Stimulated activated CD8-positive, alpha-beta memory T cell treated with anti-CD3 and anti-CD28 coated beads, Interleukin-4, amount 100 ng/mL, for 1 hour (primary cell): ENCODE measurements around the gene AFF4.
"Not testable (repeated sequence)": the region's sequence is repeated elsewhere in the genome, so short reads cannot be mapped to it uniquely, and the experiment has no call there.

Experiments
- DNase-seq, 2 donors: peaks; one replicate each; pipeline ENCODE4 v3.0.0-alpha.2; 2020; ENCODE audit warnings: low read depth in 2 of 2, low spot score in 1 of 2

The AFF4 gene

GRCh38 chr5:132961123-132961815 lies 2.2 kb downstream of the AFF4 start:
- not testable (repeated sequence) for DNase-seq

GRCh38 chr5:132956166-132956799 lies 7.2 kb downstream of the AFF4 start:
- DNase-seq: not testable (repeated sequence)

GRCh38 chr5:132953710-132954109 lies 9.7 kb downstream of the AFF4 start:
- no peak for DNase-seq

- DNase-seq: no peak
These were observed 10.6 kb downstream of the AFF4 start for GRCh38 chr5:132952829-132953228.

- DNase-seq: no peak
These were observed 11.5 kb downstream of the AFF4 start for GRCh38 chr5:132951897-132952296.

GRCh38 chr5:132949136-132949535 lies 14.3 kb downstream of the AFF4 start:
- no peak for DNase-seq

- DNase-seq: no peak
These were observed 15.8 kb downstream of the AFF4 start for GRCh38 chr5:132947671-132948070.

GRCh38 chr5:132945315-132945714 lies 18.1 kb downstream of the AFF4 start:
- DNase-seq: not testable (repeated sequence)

GRCh38 chr5:132943362-132944022 lies 19.9 kb downstream of the AFF4 start:
- no peak for DNase-seq

GRCh38 chr5:132941331-132941730 lies 22.1 kb downstream of the AFF4 start:
- no peak for DNase-seq

GRCh38 chr5:132928062-132928407 lies 35.4 kb downstream of the AFF4 start:
- no peak for DNase-seq

GRCh38 chr5:132927355-132928061 lies 35.9 kb downstream of the AFF4 start:
- DNase-seq: no peak

GRCh38 chr5:132926437-132926836 lies 37.0 kb downstream of the AFF4 start:
- DNase-seq: no peak

- no peak for DNase-seq
These were observed 47.3 kb downstream of the AFF4 start for GRCh38 chr5:132916086-132916485.

GRCh38 chr5:132915681-132916080 lies 47.8 kb downstream of the AFF4 start:
- no peak for DNase-seq

GRCh38 chr5:132909702-132910101 lies 53.7 kb downstream of the AFF4 start:
- no peak for DNase-seq

- DNase-seq: no peak
These were observed 56.3 kb downstream of the AFF4 start for GRCh38 chr5:132907161-132907560.

GRCh38 chr5:132905938-132906337 lies 57.5 kb downstream of the AFF4 start:
- no peak for DNase-seq

- no peak for DNase-seq
These were observed 61.7 kb downstream of the AFF4 start for GRCh38 chr5:132901730-132902129.

- DNase-seq: no peak
These were observed 62.4 kb downstream of the AFF4 start for GRCh38 chr5:132901036-132901435.

GRCh38 chr5:132898094-132898493 lies 65.3 kb downstream of the AFF4 start:
- DNase-seq: no peak

- DNase-seq: no peak
These were observed 66.7 kb downstream of the AFF4 start for GRCh38 chr5:132896685-132897084.
